GM18526 (cell line): Measurements from ENCODE around the gene HIPK2.

Experiments
- POLR2A ChIP-seq: IDR thresholded peaks from 3 replicates; pipeline ENCODE4 v1.6.1; 2011; ENCODE audit not compliant: insufficient read length; ENCODE audit errors: extremely low read depth

HIPK2 gene

GRCh38 chr7:139693651-139694388 lies 84.0 kb downstream of the HIPK2 start:
- no peak for TF ChIP-seq POLR2A

DNA sequence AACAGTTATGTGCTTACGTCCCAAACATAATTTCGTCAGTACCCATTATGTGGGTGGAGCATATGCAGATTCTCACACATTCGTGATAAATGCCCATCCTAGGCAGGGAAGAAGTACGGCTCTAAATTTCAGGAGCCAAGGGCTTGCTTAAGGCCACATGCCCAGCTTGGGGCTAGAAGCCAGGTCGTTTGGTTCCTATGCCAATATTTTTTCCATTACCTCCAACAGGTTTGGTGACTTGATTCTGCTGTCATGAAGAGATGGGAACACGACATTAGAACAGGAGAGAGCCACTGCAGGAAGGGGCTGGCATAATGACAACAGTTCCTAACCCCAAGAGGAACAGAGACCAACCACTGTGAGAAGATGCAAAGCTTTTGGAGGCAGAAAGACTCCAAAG lies 85.1 kb downstream of the HIPK2 start:
- TF ChIP-seq POLR2A, result no peak

DNA sequence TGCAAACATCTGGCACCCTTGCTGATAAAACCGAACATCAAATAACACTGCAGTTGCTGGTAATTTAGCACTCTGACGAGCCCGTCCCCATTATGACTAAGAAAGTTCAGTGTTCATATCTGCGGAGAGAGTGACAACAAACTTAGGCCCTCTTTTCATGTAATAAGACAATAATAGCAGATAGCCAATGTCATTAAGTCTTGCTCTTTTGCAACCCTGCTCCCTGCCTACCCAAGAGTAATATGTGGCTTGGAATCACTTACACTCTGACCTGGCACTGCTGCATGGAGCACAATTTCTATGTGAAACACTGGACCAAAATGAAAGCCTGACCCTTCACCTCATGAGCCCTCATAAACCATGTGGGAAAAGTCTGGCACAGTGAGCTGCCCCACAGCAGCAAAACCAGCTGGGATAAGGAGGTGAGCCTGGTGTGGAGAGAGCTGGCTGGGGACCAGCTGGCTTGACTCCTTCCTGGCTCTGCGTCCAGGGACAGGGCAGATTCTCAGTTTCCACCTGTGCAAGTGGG lies 86.5 kb downstream of the HIPK2 start:
- TF ChIP-seq POLR2A, result no peak

DNA sequence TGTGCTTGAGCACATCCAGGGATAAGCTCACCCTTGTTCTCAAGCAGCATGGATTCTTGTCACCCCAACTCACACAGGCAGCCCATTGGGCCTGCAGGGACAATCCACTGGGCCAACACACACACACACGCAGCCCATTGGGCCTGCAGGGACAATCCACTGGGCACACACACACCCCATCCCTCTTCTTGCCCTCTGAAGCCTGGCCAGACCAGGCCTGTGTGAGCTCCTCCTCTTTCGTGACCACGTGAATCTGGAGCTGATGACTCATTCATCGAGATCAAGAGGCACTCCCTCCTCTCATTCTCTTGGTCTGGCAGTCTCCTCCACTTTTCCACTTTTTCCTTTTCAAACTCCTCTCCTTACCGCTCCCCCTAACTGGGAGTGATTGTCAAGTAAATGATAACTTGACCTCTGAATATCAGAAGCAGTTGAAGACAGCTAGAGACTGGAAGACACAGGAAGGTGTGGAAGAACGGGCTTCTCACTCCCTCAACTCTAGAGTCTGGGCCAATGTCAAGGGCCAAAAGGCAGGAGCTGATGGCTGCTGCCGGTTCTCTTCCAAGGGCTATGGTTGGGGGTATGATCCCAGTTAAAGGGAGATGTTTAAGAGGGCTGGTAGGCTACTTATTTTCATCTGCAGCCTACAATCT lies 89.7 kb downstream of the HIPK2 start:
- no peak for TF ChIP-seq POLR2A

- TF ChIP-seq POLR2A, result no peak
Measured at GRCh38 chr7:139687211-139687954, 90.4 kb downstream of the HIPK2 start.

GRCh38 chr7:139683137-139683921 lies 94.5 kb downstream of the HIPK2 start:
- TF ChIP-seq POLR2A, result no peak

- TF ChIP-seq POLR2A, result no peak
Measured at GRCh38 chr7:139682136-139683013, 95.4 kb downstream of the HIPK2 start.

- TF ChIP-seq POLR2A, result no peak
Measured at GRCh38 chr7:139681812-139682135, 96.0 kb downstream of the HIPK2 start.

DNA sequence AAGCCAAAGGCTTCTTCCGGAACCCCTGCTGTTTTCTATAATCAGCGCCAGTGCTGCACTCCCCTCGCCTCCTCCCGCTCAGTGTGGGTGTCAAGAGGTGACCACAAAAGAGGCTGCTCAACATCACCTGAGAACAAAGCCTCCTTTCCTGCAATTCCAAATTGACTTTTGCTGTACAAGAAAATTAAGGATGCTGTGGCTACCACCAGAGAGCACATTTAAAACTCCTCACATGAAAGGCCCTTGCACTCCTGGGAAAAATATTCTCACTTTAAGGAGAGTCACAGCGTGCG lies 96.4 kb downstream of the HIPK2 start:
- TF ChIP-seq POLR2A, result no peak

DNA sequence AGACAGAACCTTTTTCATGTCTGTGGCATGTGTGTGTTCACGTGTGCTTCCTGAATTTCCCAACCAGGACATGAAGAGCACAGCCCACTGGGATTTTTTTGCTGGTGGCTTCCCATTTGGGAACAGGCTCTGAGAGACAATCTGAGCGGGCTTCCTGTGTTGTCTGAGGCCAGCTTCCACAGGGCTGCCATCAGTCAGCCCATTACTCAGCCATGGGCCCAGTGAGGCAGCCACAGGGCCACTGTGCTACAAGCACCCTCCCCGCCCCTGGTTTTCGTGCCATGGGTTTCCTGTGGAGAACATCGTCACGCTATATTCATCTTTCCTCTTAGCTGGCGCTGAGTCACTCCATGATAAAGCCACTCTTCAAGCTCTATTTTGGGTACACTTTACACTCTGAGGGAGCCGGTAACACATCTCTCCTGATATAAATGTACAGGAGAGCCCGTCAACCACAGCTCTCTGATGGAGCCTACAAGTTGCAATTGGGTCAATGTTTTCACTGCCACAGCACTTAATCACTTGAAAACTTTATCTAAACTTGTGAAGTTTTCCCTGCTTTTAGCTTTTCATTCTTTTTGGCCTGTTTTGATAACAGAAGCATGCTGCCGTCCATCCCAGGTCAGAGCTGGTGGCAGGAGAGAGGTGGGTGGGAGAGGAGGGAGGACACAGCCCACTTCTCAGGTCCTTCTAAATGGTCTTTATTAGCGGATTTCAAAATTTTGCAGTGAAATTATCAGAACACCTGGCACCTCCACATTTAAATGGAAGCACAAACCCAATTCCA lies 96.9 kb downstream of the HIPK2 start:
- TF ChIP-seq POLR2A, result no peak

DNA sequence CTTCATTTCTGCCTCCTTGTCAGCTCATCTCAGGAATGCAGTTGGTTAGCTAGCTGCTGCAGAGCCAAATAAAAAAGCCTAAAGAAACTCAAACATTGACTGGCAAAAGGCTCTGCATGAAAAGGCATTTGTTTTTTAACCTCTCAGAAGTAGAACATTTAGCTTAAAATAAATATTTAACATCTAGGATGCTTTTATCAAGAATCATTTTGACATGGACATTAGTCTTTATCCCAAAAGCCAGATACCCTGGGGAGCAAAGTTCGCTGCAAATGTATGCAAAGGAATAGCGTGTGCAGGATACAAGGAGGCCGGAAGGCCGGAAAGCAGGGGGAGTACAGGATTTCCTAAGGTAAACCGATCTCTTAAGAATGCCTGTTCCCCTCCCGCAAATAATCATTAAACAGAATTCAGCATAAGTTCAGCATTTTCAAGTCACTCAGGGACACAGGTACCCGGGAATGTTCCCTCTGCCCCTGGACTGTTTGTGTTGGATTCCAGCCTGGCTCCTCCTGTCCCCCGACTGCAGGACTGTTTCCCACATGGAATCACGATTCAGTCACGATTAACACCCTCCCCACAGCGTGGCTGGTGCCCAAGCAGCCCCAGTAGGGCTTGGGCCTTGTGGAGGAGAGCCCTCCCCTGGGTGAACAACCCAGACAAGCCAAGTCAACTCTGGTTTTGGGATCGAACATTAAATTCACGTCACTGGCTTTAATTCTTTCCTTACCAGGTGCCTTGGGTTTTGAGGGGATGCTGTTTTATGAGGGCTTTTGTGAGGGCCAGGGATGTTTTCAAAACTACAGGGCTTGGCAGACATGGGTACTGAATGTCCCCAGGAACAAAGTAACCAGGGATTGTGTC lies 97.8 kb downstream of the HIPK2 start:
- TF ChIP-seq POLR2A, result no peak

DNA sequence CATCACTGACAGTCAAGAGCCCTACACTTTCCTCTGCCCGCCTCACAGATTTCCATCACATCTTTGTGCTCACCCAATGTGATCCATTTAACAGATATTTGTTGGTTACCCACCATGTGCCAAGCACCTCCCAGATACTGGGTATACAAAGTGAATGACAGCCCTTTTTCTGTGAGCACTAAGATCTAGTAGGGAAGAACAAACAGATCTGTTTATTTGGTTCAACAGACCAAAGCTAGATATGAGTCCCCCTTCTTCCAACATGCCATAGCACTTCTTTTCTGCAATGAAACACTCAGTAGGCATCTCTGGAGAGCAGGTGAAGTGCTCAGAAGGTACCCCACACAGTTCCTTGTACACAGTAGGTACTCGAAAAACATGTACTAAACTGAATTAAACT lies 101.4 kb downstream of the HIPK2 start:
- TF ChIP-seq POLR2A, result no peak
